ENCODE results near the gene CLPTM1L. TPM values are rescaled to one million over a fixed set of nuclear protein-coding genes. Genes with fewer than 3 reads are reported as not detected.

CLPTM1L gene
- total and polyA plus RNA-seq, 10 donors = 39.7 to 118 (median 94.9) TPM

- no peaks in the 10 kb centered on the region for H3K36me3 ChIP-seq
- 92 to 99% (median 94%) methylated on average over 5 of the region's 5 CpGs for WGBS, 5 donors
- no peak overlapping the region for H3K4me3 ChIP-seq
- intact Hi-C loops (cut with DNase I; ENCODE audit: low total_unique reads) = loop anchor here (10.0 kb wide), 1 partner anchor 257 kb away; no protein-coding TSS in a partner anchor
- no peaks in the 10 kb centered on the region for H3K9me3 ChIP-seq
- DNase-seq = no peak
- H3K27me3 ChIP-seq (replicated peaks in 1 of 7) = peaks cover 0 to 54% (median 6%) of the 10 kb centered on the region in 7 donors
- TF ChIP-seq POLR2A (IDR thresholded peaks at IDR 0.05) = no peak
- no peak for TF ChIP-seq POLR2AphosphoS5 (IDR thresholded peaks at IDR 0.05)
- TF ChIP-seq, protein P1, sequence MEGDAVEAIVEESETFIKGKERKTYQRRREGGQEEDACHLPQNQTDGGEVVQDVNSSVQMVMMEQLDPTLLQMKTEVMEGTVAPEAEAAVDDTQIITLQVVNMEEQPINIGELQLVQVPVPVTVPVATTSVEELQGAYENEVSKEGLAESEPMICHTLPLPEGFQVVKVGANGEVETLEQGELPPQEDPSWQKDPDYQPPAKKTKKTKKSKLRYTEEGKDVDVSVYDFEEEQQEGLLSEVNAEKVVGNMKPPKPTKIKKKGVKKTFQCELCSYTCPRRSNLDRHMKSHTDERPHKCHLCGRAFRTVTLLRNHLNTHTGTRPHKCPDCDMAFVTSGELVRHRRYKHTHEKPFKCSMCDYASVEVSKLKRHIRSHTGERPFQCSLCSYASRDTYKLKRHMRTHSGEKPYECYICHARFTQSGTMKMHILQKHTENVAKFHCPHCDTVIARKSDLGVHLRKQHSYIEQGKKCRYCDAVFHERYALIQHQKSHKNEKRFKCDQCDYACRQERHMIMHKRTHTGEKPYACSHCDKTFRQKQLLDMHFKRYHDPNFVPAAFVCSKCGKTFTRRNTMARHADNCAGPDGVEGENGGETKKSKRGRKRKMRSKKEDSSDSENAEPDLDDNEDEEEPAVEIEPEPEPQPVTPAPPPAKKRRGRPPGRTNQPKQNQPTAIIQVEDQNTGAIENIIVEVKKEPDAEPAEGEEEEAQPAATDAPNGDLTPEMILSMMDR (IDR thresholded peaks at IDR 0.05 in 8 of 11, conservative IDR thresholded peaks at IDR 0.05 in 3 of 11) = no peak
- H3K27ac ChIP-seq = no peak overlapping the region
- H3K4me1 ChIP-seq = peaks cover 5 to 25% (median 17%) of the 10 kb centered on the region in 6 donors
Observed at GRCh38 chr5:1387876-1388275, 43.0 kb upstream of the CLPTM1L start.

GRCh38 chr5:1387059-1387755 lies 42.3 kb upstream of the CLPTM1L start:
- H3K9me3 ChIP-seq = no peaks in the 10 kb centered on the region
- WGBS, 5 donors = 64 to 72% (median 69%) methylated on average over 7 to 11 of the region's 11 CpGs
- no peaks in the 10 kb centered on the region for H3K36me3 ChIP-seq
- H3K4me1 ChIP-seq = peaks cover 5 to 25% (median 17%) of the 10 kb centered on the region in 6 donors
- H3K27me3 ChIP-seq (replicated peaks in 1 of 7) = peaks cover 0 to 47% (median 6%) of the 10 kb centered on the region in 7 donors
- intact Hi-C loops (cut with DNase I; ENCODE audit: low total_unique reads) = loop anchor here (10.0 kb wide), 1 partner anchor 258 kb away; no protein-coding TSS in a partner anchor
- no peak for DNase-seq
- peak overlapping the region in 1 of 8 donors; percentile 80 for H3K4me3 ChIP-seq
- H3K27ac ChIP-seq = peak overlapping the region in 6 of 8 donors; percentile 90 to 98 (median 94)
- TF ChIP-seq POLR2AphosphoS5 (IDR thresholded peaks at IDR 0.05) (no peak), POLR2A (IDR thresholded peaks at IDR 0.05) (no peak)
- TF ChIP-seq, protein P1 (IDR thresholded peaks at IDR 0.05 in 8 of 11, conservative IDR thresholded peaks at IDR 0.05 in 3 of 11) = no peak

GRCh38 chr5:1386274-1386717 lies 41.4 kb upstream of the CLPTM1L start:
- intact Hi-C loops (cut with DNase I; ENCODE audit: low total_unique reads) = loop anchor here (10.0 kb wide), 1 partner anchor 259 kb away; no protein-coding TSS in a partner anchor
- 1 to 2% (median 2%) methylated on average over 24 to 36 of the region's 36 CpGs for WGBS, 5 donors
- Histone ChIP-seq H3K9me3 (no peaks in the 10 kb centered on the region), H3K4me1 (peaks cover 5 to 25% (median 17%) of the 10 kb centered on the region in 6 donors), H3K4me3 (peak overlapping the region; percentile 42 to 80 (median 60)), H3K27me3 (replicated peaks in 1 of 7) (peaks cover 0 to 39% (median under 1%) of the 10 kb centered on the region in 7 donors), H3K27ac (peak overlapping the region; percentile 82 to 98 (median 92)), H3K36me3 (no peaks in the 10 kb centered on the region)
- TF ChIP-seq, protein P1 (IDR thresholded peaks at IDR 0.05 in 8 of 11, conservative IDR thresholded peaks at IDR 0.05 in 3 of 11) = no peak
- TF ChIP-seq POLR2A (IDR thresholded peaks at IDR 0.05) (no peak), POLR2AphosphoS5 (IDR thresholded peaks at IDR 0.05) (peak; percentile 87 to 92 (median 91))
- DNase-seq = peak; percentile 93
